IMR-90 (cell line): Measurements from ENCODE around the gene MDFI. TPM values are rescaled to one million over a fixed set of nuclear protein-coding genes. Genes with fewer than 3 reads are reported as not detected.

Experiments used
- ATAC-seq: fragments of 200-7000 bp; cut with Tn5 transposase; 2 replicates; pipeline ENCODE4 v1.9.1; 2020; ENCODE audit warnings: low read depth, mild to moderate bottlenecking, moderate library complexity
- BruUV-seq: library from RNA; stranded (reverse); fragments of 400-500 nt; replicated peaks from 2 replicates; lab custom pipeline; 2021; lab: Mats Ljungman, UMichigan
- CTCF ChIA-PET: fragments of 300-600 bp; formaldehyde crosslinking; extraction: SDS; loops from one replicate; lab custom pipeline; 2021; ENCODE audit warnings: antibody characterized with exemption; lab: Yijun Ruan, JAX
- POLR2A ChIA-PET: fragments of 300-600 bp; sonication (Branson Sonifier 250); formaldehyde crosslinking; loops from one replicate; lab custom pipeline; 2022; ENCODE audit warnings: antibody characterized with exemption; ENCODE audit not compliant: unreplicated experiment; lab: Charles Lee
- DNase-seq: peaks from one replicate; pipeline ENCODE4 v3.0.0; 2013
- H2AFZ ChIP-seq: replicated peaks from 2 replicates; pipeline ENCODE3; 2013; ENCODE audit warnings: low read length, mild to moderate bottlenecking; ENCODE audit not compliant: poor library complexity
- H2AK5ac ChIP-seq: 2 replicates; pipeline ENCODE4 v1.6.1; 2013; ENCODE audit warnings: low read depth, low read length, inconsistent platforms
- H2AK9ac ChIP-seq: replicated peaks from 2 replicates; pipeline ENCODE3; 2013; ENCODE audit warnings: mild to moderate bottlenecking, low read depth, low read length, moderate library complexity; ENCODE audit not compliant: poor library complexity
- H2BK120ac ChIP-seq: 2 replicates; pipeline ENCODE4 v1.6.1; 2013; ENCODE audit warnings: low read depth, low read length, inconsistent platforms
- H2BK15ac ChIP-seq: 3 replicates; pipeline ENCODE4 v1.6.1; 2013; ENCODE audit warnings: low read depth, low read length, inconsistent platforms
- H2BK20ac ChIP-seq: 2 replicates; pipeline ENCODE4 v1.6.1; 2013; ENCODE audit warnings: low read depth, mild to moderate bottlenecking, inconsistent platforms, low read length, moderate library complexity
- H2BK5ac ChIP-seq: 2 replicates; pipeline ENCODE4 v1.6.1; 2013; ENCODE audit warnings: mild to moderate bottlenecking, low read depth, low read length, inconsistent platforms; ENCODE audit not compliant: poor library complexity, severe bottlenecking
- H3K14ac ChIP-seq: replicated peaks from 2 replicates; pipeline ENCODE4 v1.6.1; 2013; ENCODE audit warnings: low read depth, low read length, inconsistent platforms
- H3K18ac ChIP-seq: 2 replicates; pipeline ENCODE4 v1.6.1; 2013; ENCODE audit warnings: low read depth, low read length, control low read depth
- H3K23ac ChIP-seq: 2 replicates; pipeline ENCODE4 v1.6.1; 2013; ENCODE audit warnings: low read depth, low read length, inconsistent platforms
- H3K27ac ChIP-seq: 2 replicates; pipeline ENCODE4 v1.5.1; 2013; ENCODE audit warnings: mild to moderate bottlenecking, control low read depth, low read length; ENCODE audit not compliant: insufficient read depth
- H3K27me3 ChIP-seq: 2 replicates; pipeline ENCODE4 v1.6.1; 2013; ENCODE audit warnings: low read length; ENCODE audit not compliant: control insufficient read depth, insufficient read depth
- H3K36me3 ChIP-seq: 2 replicates; pipeline ENCODE4 v1.6.1; 2013; ENCODE audit warnings: low read length, mixed read lengths; ENCODE audit not compliant: control insufficient read depth, insufficient read depth
- H3K4ac ChIP-seq: 2 replicates; pipeline ENCODE4 v1.6.1; 2013; ENCODE audit warnings: low read depth, low read length, inconsistent platforms
- H3K4me1 ChIP-seq: 2 replicates; pipeline ENCODE4 v1.6.1; 2013; ENCODE audit warnings: low read length, mixed read lengths; ENCODE audit not compliant: control insufficient read depth, insufficient read depth
- H3K4me2 ChIP-seq: 2 replicates; pipeline ENCODE4 v1.6.1; 2013; ENCODE audit warnings: low read depth, mild to moderate bottlenecking, control low read depth, low read length, moderate library complexity
- H3K4me3 ChIP-seq: 2 replicates; pipeline ENCODE4 v1.5.1; 2013; ENCODE audit warnings: low read depth, mild to moderate bottlenecking, control low read depth, low read length, moderate library complexity; ENCODE audit not compliant: insufficient read depth
- H3K56ac ChIP-seq: 2 replicates; pipeline ENCODE4 v1.6.1; 2013; ENCODE audit warnings: low read length, inconsistent platforms; ENCODE audit not compliant: insufficient read depth; ENCODE audit errors: extremely low read depth
- H3K79me1 ChIP-seq, 2 experiments: 2 replicates each; pipeline ENCODE4 v1.6.1; 2013; ENCODE audit warnings: low read length in 2 of 2, inconsistent platforms in 1 of 2, low read depth in 1 of 2
- H3K9ac ChIP-seq: 2 replicates; pipeline ENCODE4 v1.6.1; 2013; ENCODE audit warnings: low read depth, low read length, control low read depth
- H3K9me1 ChIP-seq: 2 replicates; pipeline ENCODE4 v1.6.1; 2013; ENCODE audit warnings: low read length, inconsistent platforms; ENCODE audit not compliant: insufficient read depth
- H3K9me3 ChIP-seq: 2 replicates; pipeline ENCODE4 v1.6.1; 2013; ENCODE audit warnings: low read length; ENCODE audit not compliant: control insufficient read depth, insufficient read depth
- H4K20me1 ChIP-seq: 2 replicates; pipeline ENCODE4 v1.6.1; 2013; ENCODE audit warnings: low read length, inconsistent platforms; ENCODE audit not compliant: insufficient read depth
- H4K5ac ChIP-seq: 2 replicates; pipeline ENCODE4 v1.6.1; 2013; ENCODE audit warnings: mild to moderate bottlenecking, low read depth, low read length, control low read depth
- H4K8ac ChIP-seq, 2 experiments: 2 replicates each; pipeline ENCODE4 v1.6.1; 2013; ENCODE audit warnings: low read depth in 2 of 2, low read length in 2 of 2, control low read depth in 1 of 2, inconsistent platforms in 1 of 2
- H4K91ac ChIP-seq: 2 replicates; pipeline ENCODE4 v1.6.1; 2013; ENCODE audit warnings: low read depth, low read length, inconsistent platforms; ENCODE audit not compliant: insufficient read depth
- BHLHE40 ChIP-seq: fragments of 150-350 bp; IDR thresholded peaks from 2 replicates; pipeline ENCODE4 v1.6.1; 2016; ENCODE audit warnings: mild to moderate bottlenecking, low read depth, low read length
- CTCF ChIP-seq: conservative IDR thresholded peaks from 2 replicates; pipeline ENCODE4 v1.5.1; 2012; ENCODE audit warnings: mild to moderate bottlenecking, low read depth, low read length, improper control_type of control experiment
- FOS ChIP-seq: fragments of 150-350 bp; IDR thresholded peaks from 2 replicates; pipeline ENCODE4 v1.6.1; 2016; ENCODE audit warnings: low read depth, low read length
- MAZ ChIP-seq: IDR thresholded peaks from 2 replicates; pipeline ENCODE4 v1.6.1; 2012; ENCODE audit warnings: low read depth, mild to moderate bottlenecking, low read length, improper control_type of control experiment, moderate library complexity, borderline replicate concordance
- NFE2L2 ChIP-seq: fragments of 150-350 bp; IDR thresholded peaks from 2 replicates; pipeline ENCODE4 v1.6.1; 2016; ENCODE audit warnings: low read depth, mild to moderate bottlenecking, low read length
- POLR2A ChIP-seq: IDR thresholded peaks from 2 replicates; pipeline ENCODE4 v1.6.1; 2012; ENCODE audit warnings: mild to moderate bottlenecking, low read depth, low read length
- RAD21 ChIP-seq: IDR thresholded peaks from 2 replicates; pipeline ENCODE4 v1.6.1; 2012; ENCODE audit warnings: low read length, improper control_type of control experiment
- SMC3 ChIP-seq: fragments of 150-350 bp; IDR thresholded peaks from 2 replicates; pipeline ENCODE4 v1.6.1; 2016; ENCODE audit warnings: low read depth, mild to moderate bottlenecking, antibody characterized with exemption, low read length, moderate library complexity
- WGBS, 2 experiments: methylation state at CpG; one replicate each; pipeline versions ENCODE4 v1.1.5 to v1.1.7; 2013; ENCODE audit warnings: missing lambda C conversion rate in 2 of 2; ENCODE audit not compliant: insufficient read length in 1 of 2; ENCODE audit errors: extremely low coverage in 2 of 2; 5-methylcytosine and 5-hydroxymethylcytosine counted together
- dilution Hi-C: fragments of 300-500 bp; cut with HindIII; formaldehyde crosslinking; loops from one replicate; pipeline ENCODE4 v1.14.3; 2018; ENCODE audit warnings: low sequenced_read_pairs; ENCODE audit not compliant: unreplicated experiment
- in situ Hi-C: fragments of 300-500 bp; cut with MboI; formaldehyde crosslinking; loops from 3 replicates; pipeline ENCODE4 v1.14.3; 2019; ENCODE audit warnings: low sequenced_read_pairs, inconsistent platforms, mixed read lengths
- intact Hi-C: fragments of 100-400 bp; cut with micrococcal nuclease; formaldehyde crosslinking; loops from 2 replicates; pipeline ENCODE4 v1.10.0; 2022
- polyA plus RNA-seq, 3 experiments: library from polyadenylated mRNA; depleted of rRNA; stranded (reverse); fragments of >200 nt; gene quantifications; 2 replicates each; pipeline ENCODE4 v1.2.3, GENCODE V29; 2012; ENCODE audit warnings: low replicate concordance in 1 of 3
- total RNA-seq: library from RNA; depleted of rRNA; stranded (reverse); fragments of >200 nt; gene quantifications from 2 replicates; pipeline ENCODE4 v1.2.3, GENCODE V29; 2012

The MDFI gene
- total and polyA plus RNA-seq, 2 of the 4 experiments (the other 2 are of a cell fraction), result 0.18 to 0.29 TPM

GRCh38 chr6:41695825-41696224 lies 57.6 kb downstream of the MDFI start:
- intact Hi-C loops, result loop anchor here (5.0 kb wide), 1 partner anchor 81 kb away; the partner anchor contains the start of gene FRS3
- no peak overlapping the region for H2AK9ac ChIP-seq
- WGBS, 2 experiments, result 100% methylated on average over 1 of the region's 6 CpGs; no CpG with 5 or more reads in 1 of the 2 experiments

More at GRCh38 chr6:41695825-41696224, 57.6 kb downstream of the MDFI start:
- H3K56ac ChIP-seq, result no peak overlapping the region
- no peak overlapping the region for H4K91ac ChIP-seq
- ChIA-PET CTCF (interaction anchor here (0.9 kb wide), 1 partner anchor 11 kb away, joined by 3 read pairs; no protein-coding TSS in a partner anchor), POLR2A (no interaction called here)
- H2AK5ac ChIP-seq, result no peak overlapping the region
- H4K20me1 ChIP-seq, result no peaks in the 10 kb centered on the region; the same call in 1 of the 2 replicates
- no peak overlapping the region for H3K18ac ChIP-seq
- no TSS peak for BruUV-seq
- H3K27me3 ChIP-seq, result no peaks in the 10 kb centered on the region; the same call in 1 of the 2 replicates
- no peak overlapping the region for H4K8ac ChIP-seq
- H3K9ac ChIP-seq, result no peak overlapping the region
- no peak overlapping the region for H3K23ac ChIP-seq
- peaks cover 12% of the 10 kb centered on the region for H3K4me1 ChIP-seq
- H2BK5ac ChIP-seq, result no peak overlapping the region
- peaks cover 4% of the 10 kb centered on the region; the same call in 1 of the 2 replicates for H3K9me1 ChIP-seq
- in situ Hi-C loops (no loop called here), dilution Hi-C loops (no loop called here)
- H3K79me1 ChIP-seq, result no peaks in the 10 kb centered on the region
- H3K4me3 ChIP-seq, result no peak overlapping the region
- no peaks in the 10 kb centered on the region for H3K36me3 ChIP-seq
- H2BK120ac ChIP-seq, result no peak overlapping the region
- no peak overlapping the region for H3K14ac ChIP-seq
- no peak overlapping the region for H4K5ac ChIP-seq
- no peak overlapping the region for H3K27ac ChIP-seq
- TF ChIP-seq BHLHE40, result no peak
- TF ChIP-seq NFE2L2, result no peak
- no peak for TF ChIP-seq RAD21
- no peak for TF ChIP-seq FOS
- no peak for TF ChIP-seq POLR2A
- no peak for TF ChIP-seq CTCF
- no peak for TF ChIP-seq SMC3
- TF ChIP-seq MAZ, result no peak
- no peak overlapping the region for H2BK15ac ChIP-seq
- ATAC-seq (no peak), DNase-seq (no peak)
- H3K4ac ChIP-seq, result no peak overlapping the region
- no peak overlapping the region for H2BK20ac ChIP-seq
- H3K9me3 ChIP-seq, result no peaks in the 10 kb centered on the region
- H2AFZ ChIP-seq, result no peak overlapping the region
- H3K4me2 ChIP-seq, result no peak overlapping the region
